HFF-Myc (cell line): Measurements from ENCODE around the gene STIMATE.

Source experiments
- DNase-seq: peaks from one replicate; pipeline ENCODE4 v3.0.0-alpha.2; 2011; ENCODE audit warnings: low read depth; ENCODE audit errors: extremely low read depth
- H3K4me3 ChIP-seq: replicated peaks from 2 replicates; pipeline ENCODE4 v1.5.1; 2011; ENCODE audit warnings: low read depth, mild to moderate bottlenecking, control low read depth, low read length
- CTCF ChIP-seq: IDR thresholded peaks from 2 replicates; pipeline ENCODE4 v1.5.1; 2012; ENCODE audit warnings: mild to moderate bottlenecking, low read depth, low read length, control low read depth; ENCODE audit errors: missing control alignments

STIMATE gene

GRCh38 chr3:52874160-52874701 is 23.1 kb downstream of the STIMATE start:
- DNase-seq = no peak
- TF ChIP-seq CTCF = no peak
- no peak overlapping the region for H3K4me3 ChIP-seq

- no peak for TF ChIP-seq CTCF
- H3K4me3 ChIP-seq = no peak overlapping the region
- no peak for DNase-seq
These were observed 23.8 kb downstream of the STIMATE start for GRCh38 chr3:52873433-52874159.

- DNase-seq = no peak
- H3K4me3 ChIP-seq = no peak overlapping the region
- TF ChIP-seq CTCF = no peak
These were observed 25.1 kb downstream of the STIMATE start for GRCh38 chr3:52872245-52872644.

- no peak for DNase-seq
- H3K4me3 ChIP-seq = no peak overlapping the region
- TF ChIP-seq CTCF = no peak
These were observed 25.6 kb downstream of the STIMATE start for GRCh38 chr3:52871761-52872160.

- DNase-seq = no peak
- no peak for TF ChIP-seq CTCF
- H3K4me3 ChIP-seq = no peak overlapping the region
These were observed 26.9 kb downstream of the STIMATE start for GRCh38 chr3:52870471-52870870.

- H3K4me3 ChIP-seq = no peak overlapping the region
- no peak for TF ChIP-seq CTCF
- DNase-seq = no peak
These were observed 30.9 kb downstream of the STIMATE start for GRCh38 chr3:52866427-52866826.

GRCh38 chr3:52865994-52866393 is 31.4 kb downstream of the STIMATE start:
- no peak for TF ChIP-seq CTCF
- no peak overlapping the region for H3K4me3 ChIP-seq
- no peak for DNase-seq
